H1 (cell line): ENCODE measurements around the gene FRMPD1. TPM values are rescaled to one million over a fixed set of nuclear protein-coding genes. Genes with fewer than 3 reads are reported as not detected.

Source experiments
- CTCF ChIA-PET: fragments of 300-600 bp; sonication (Branson Sonifier 250); formaldehyde crosslinking; loops from one replicate; lab custom pipeline; 2021; ENCODE audit not compliant: partially characterized antibody; lab: Charles Lee
- POLR2A ChIA-PET: fragments of 300-600 bp; sonication (Branson Sonifier 250); formaldehyde crosslinking; loops from one replicate; lab custom pipeline; 2021; ENCODE audit warnings: inconsistent platforms; ENCODE audit not compliant: partially characterized antibody; lab: Charles Lee
- DNase-seq, 2 experiments: peaks; one replicate each; pipeline versions ENCODE4 v3.0.0 to v3.0.0-alpha.2; 2010 to 2022; ENCODE audit warnings: low spot score in 2 of 2, low read depth in 1 of 2, mixed read lengths in 1 of 2
- FAIRE-seq: peaks from 2 replicates; lab custom pipeline; 2011; peaks lifted over from hg19 to GRCh38; lab: Jason Lieb, UNC
- H2AFZ ChIP-seq: 2 replicates; pipeline ENCODE4 v1.8.1; 2012; ENCODE audit warnings: low read length, inconsistent platforms
- H2AK5ac ChIP-seq: 2 replicates; pipeline ENCODE4 v1.6.1; 2013; ENCODE audit warnings: low read depth, low read length
- H2BK120ac ChIP-seq: replicated peaks from 2 replicates; pipeline ENCODE3; 2013; ENCODE audit warnings: low read depth, low read length, inconsistent platforms
- H2BK12ac ChIP-seq: 2 replicates; pipeline ENCODE4 v1.6.1; 2013; ENCODE audit warnings: low read depth, low read length
- H2BK15ac ChIP-seq: 2 replicates; pipeline ENCODE4 v1.6.1; 2013; ENCODE audit warnings: low read length
- H2BK20ac ChIP-seq: 2 replicates; pipeline ENCODE4 v1.6.1; 2013; ENCODE audit warnings: low read length
- H2BK5ac ChIP-seq: 2 replicates; pipeline ENCODE4 v1.6.1; 2013; ENCODE audit warnings: low read depth, low read length
- H3K14ac ChIP-seq: 2 replicates; pipeline ENCODE4 v1.6.1; 2013; ENCODE audit warnings: inconsistent platforms; ENCODE audit not compliant: insufficient read length
- H3K18ac ChIP-seq: 2 replicates; pipeline ENCODE4 v1.6.1; 2013; ENCODE audit warnings: low read length; ENCODE audit errors: extremely low read depth
- H3K23ac ChIP-seq: 2 replicates; pipeline ENCODE4 v1.6.1; 2013; ENCODE audit warnings: inconsistent platforms; ENCODE audit not compliant: insufficient read length
- H3K23me2 ChIP-seq: 2 replicates; pipeline ENCODE4 v1.6.1; 2013; ENCODE audit warnings: low read depth, low read length
- H3K27ac ChIP-seq: 2 replicates; pipeline ENCODE4 v1.6.1; 2011; ENCODE audit warnings: low read depth, low read length, inconsistent platforms
- H3K27me3 ChIP-seq, 4 experiments: replicated peaks in 1 of 4; 1 replicate in 1 of 4; 2 replicates in 3 of 4; pipeline versions ENCODE4 v1.6.1 to v1.8.1; 2011 to 2013; ENCODE audit warnings: low read length in 3 of 4, mild to moderate bottlenecking in 3 of 4, inconsistent platforms in 2 of 4, mixed read lengths in 2 of 4, moderate library complexity in 1 of 4; ENCODE audit not compliant: control insufficient read depth in 3 of 4, insufficient read depth in 3 of 4; ENCODE audit errors: extremely low read depth in 1 of 4
- H3K36me3 ChIP-seq, 4 experiments: 2 replicates each; pipeline versions ENCODE4 v1.6.1 to v1.8.1; 2011 to 2013; ENCODE audit warnings: mild to moderate bottlenecking in 4 of 4, low read length in 3 of 4, moderate library complexity in 2 of 4, control low read depth in 1 of 4, inconsistent platforms in 1 of 4; ENCODE audit not compliant: insufficient read depth in 4 of 4, control insufficient read depth in 2 of 4
- H3K4ac ChIP-seq: replicated peaks from 2 replicates; pipeline ENCODE3; 2013; ENCODE audit warnings: low read length, low read depth, mixed read lengths, inconsistent platforms; ENCODE audit not compliant: insufficient read length
- H3K4me1 ChIP-seq, 4 experiments: replicated peaks in 1 of 4; 1 replicate in 1 of 4; 2 replicates in 3 of 4; pipeline versions ENCODE4 v1.6.1 to v1.8.1; 2011 to 2013; ENCODE audit warnings: low read length in 3 of 4, inconsistent platforms in 2 of 4, mixed read lengths in 1 of 4; ENCODE audit not compliant: insufficient read depth in 4 of 4, control insufficient read depth in 3 of 4
- H3K4me2 ChIP-seq, 2 experiments: 2 replicates each; pipeline versions ENCODE4 v1.6.1 to v1.8.1; 2011 to 2013; ENCODE audit warnings: low read depth in 2 of 2, low read length in 2 of 2, control low read depth in 1 of 2, inconsistent platforms in 1 of 2, mild to moderate bottlenecking in 1 of 2; ENCODE audit not compliant: insufficient read depth in 1 of 2
- H3K4me3 ChIP-seq, 4 experiments: fragments of 200-600, 300-600 bp in 1 of 4; sonication (generic), shearing (Covaris generic), sonication (Bioruptor Twin) in 1 of 4; 2 replicates each; pipeline versions ENCODE4 v1.5.1 to v1.8.1; 2011 to 2016; ENCODE audit warnings: low read length in 4 of 4, low read depth in 3 of 4, control low read depth in 2 of 4, inconsistent platforms in 2 of 4, mild to moderate bottlenecking in 2 of 4, mixed read lengths in 1 of 4, moderate library complexity in 1 of 4; ENCODE audit not compliant: insufficient read depth in 2 of 4; ENCODE audit errors: extremely low read depth in 1 of 4
- H3K56ac ChIP-seq: replicated peaks from 2 replicates; pipeline ENCODE3; 2013; ENCODE audit warnings: low read depth, mild to moderate bottlenecking, mixed read lengths, low read length, inconsistent platforms; ENCODE audit not compliant: insufficient read length
- H3K79me1 ChIP-seq: 2 replicates; pipeline ENCODE4 v1.6.1; 2013; ENCODE audit warnings: low read depth, low read length, control low read depth
- H3K79me2 ChIP-seq, 2 experiments: 2 replicates each; pipeline versions ENCODE4 v1.6.1 to v1.8.1; 2012 to 2013; ENCODE audit warnings: low read length in 2 of 2, mild to moderate bottlenecking in 2 of 2, inconsistent platforms in 1 of 2; ENCODE audit not compliant: insufficient read depth in 2 of 2, control insufficient read depth in 1 of 2
- H3K9ac ChIP-seq, 4 experiments: replicated peaks in 1 of 4; 1 replicate in 1 of 4; 2 replicates in 3 of 4; pipeline versions ENCODE4 v1.6.1 to v1.8.1; 2011 to 2013; ENCODE audit warnings: low read depth in 3 of 4, low read length in 3 of 4, control low read depth in 2 of 4, mild to moderate bottlenecking in 2 of 4, moderate library complexity in 2 of 4, inconsistent platforms in 1 of 4; ENCODE audit errors: extremely low read depth in 1 of 4
- H3K9me3 ChIP-seq, 2 experiments: 2 replicates each; pipeline versions ENCODE4 v1.6.1 to v1.8.1; 2012 to 2013; ENCODE audit warnings: mild to moderate bottlenecking in 2 of 2, moderate library complexity in 2 of 2, control low read depth in 1 of 2, inconsistent platforms in 1 of 2, low read depth in 1 of 2, low read length in 1 of 2, mixed read lengths in 1 of 2; ENCODE audit not compliant: insufficient read depth in 2 of 2
- H4K20me1 ChIP-seq, 2 experiments: replicated peaks in 1 of 2; 2 replicates each; pipeline versions ENCODE3 to v1.8.1; 2011 to 2013; ENCODE audit warnings: inconsistent platforms in 2 of 2, low read length in 2 of 2, mild to moderate bottlenecking in 1 of 2; ENCODE audit not compliant: insufficient read depth in 2 of 2, control insufficient read depth in 1 of 2
- H4K5ac ChIP-seq: 2 replicates; pipeline ENCODE4 v1.6.1; 2013; ENCODE audit warnings: low read length, low read depth, mixed read lengths, inconsistent platforms; ENCODE audit not compliant: insufficient read length
- H4K8ac ChIP-seq: 2 replicates; pipeline ENCODE4 v1.8.0; 2013; ENCODE audit warnings: mild to moderate bottlenecking, moderate library complexity, low read length, inconsistent platforms; ENCODE audit not compliant: insufficient read depth; ENCODE audit errors: extremely low read depth
- H4K91ac ChIP-seq: replicated peaks from 2 replicates; pipeline ENCODE3; 2013; ENCODE audit warnings: low read length, mixed read lengths, inconsistent platforms; ENCODE audit not compliant: insufficient read length
- ATF2 ChIP-seq: IDR thresholded peaks from 2 replicates; pipeline ENCODE4 v1.6.1; 2012; ENCODE audit warnings: low read length, inconsistent platforms
- RAD21 ChIP-seq, 2 experiments: IDR thresholded peaks in 1 of 2; conservative IDR thresholded peaks in 1 of 2; 2 replicates each; pipeline ENCODE4 v1.6.1; 2011; ENCODE audit warnings: low read depth in 2 of 2, low read length in 2 of 2, improper control_type of control experiment in 1 of 2, inconsistent platforms in 1 of 2, mild to moderate bottlenecking in 1 of 2, moderate library complexity in 1 of 2
- RFX5 ChIP-seq: IDR thresholded peaks from 2 replicates; pipeline ENCODE4 v1.6.1; 2011; ENCODE audit warnings: low read depth, low read length, improper control_type of control experiment, borderline replicate concordance
- SP1 ChIP-seq: IDR thresholded peaks from 2 replicates; pipeline ENCODE4 v1.6.1; 2011; ENCODE audit warnings: low read depth, low read length
- WGBS, 2 experiments: shearing (Covaris generic) in 1 of 2; methylation state at CpG; one replicate each; pipeline versions ENCODE4 v1.1.6 to v1.1.7; 2013 to 2015; ENCODE audit warnings: low lambda C conversion rate in 2 of 2, mixed read lengths in 2 of 2, inconsistent platforms in 1 of 2, low coverage in 1 of 2, missing lambda C conversion rate in 1 of 2; ENCODE audit not compliant: insufficient replicate concordance in 2 of 2, insufficient coverage in 1 of 2, insufficient read length in 1 of 2; ENCODE audit errors: extremely low coverage in 1 of 2, missing lambda C conversion rate in 1 of 2; 5-methylcytosine and 5-hydroxymethylcytosine counted together
- polyA plus RNA-seq, 7 experiments: library from polyadenylated mRNA; depleted of rRNA in 3 of 7; stranded (reverse) in 5 of 7; unstranded in 2 of 7; fragments of >200 nt in 5 of 7; fragments of 200-250 nt in 2 of 7; gene quantifications; 1 replicate in 5 of 7; 2 replicates in 1 of 7; 4 replicates in 1 of 7; pipeline versions ENCODE4 v1.2.1 to v1.2.3, GENCODE V29; 2011 to 2013; ENCODE audit warnings: missing spikeins in 2 of 7, mixed read lengths in 2 of 7
- total RNA-seq: library from RNA; stranded (reverse); fragmentation: NEBNext Ultra II Directional; extraction: Animal tissue kit (Norgen Biotek cat#: 25700); gene quantifications from 2 replicates; pipeline ENCODE4 v1.2.1, GENCODE V29; 2021

The FRMPD1 gene
- total and polyA plus RNA-seq, 2 of the 8 experiments (the other 6 are each of a cell fraction or from before 2014, with no cell fraction given), result 0.27 to 0.32 TPM

GRCh38 chr9:37645903-37646506, 4.7 kb upstream of the FRMPD1 start:
- Histone ChIP-seq H3K36me3 (no peaks in the 10 kb centered on the region), H3K27me3 (peaks cover 4 to 21% (median 19%) of the 10 kb centered on the region in 4 experiments), H3K56ac (no peak overlapping the region), H3K27ac (no peak overlapping the region), H2BK20ac (no peak overlapping the region), H4K91ac (no peak overlapping the region), H2AFZ (no peak overlapping the region), H4K20me1 (peaks cover 0 to 3% of the 10 kb centered on the region in 2 experiments), H3K9ac (peak overlapping the region in 1 of 4 experiments; percentile 10; a peak in 1 of 7 replicates), H3K79me1 (no peaks in the 10 kb centered on the region), H3K18ac (no peak overlapping the region), H3K4me1 (peaks cover 0 to 4% (median 0%) of the 10 kb centered on the region in 4 experiments; a peak in 2 of 7 replicates), H3K14ac (no peak overlapping the region), H3K23ac (no peak overlapping the region), H2AK5ac (no peak overlapping the region), H4K5ac (no peak overlapping the region), H3K4me2 (no peak overlapping the region), H3K4ac (no peak overlapping the region), H4K8ac (no peak overlapping the region), H3K4me3 (no peak overlapping the region)
- 75% methylated on average over 5 of the region's 5 CpGs; no CpG with 5 or more reads in 1 of the 2 experiments for WGBS, 2 experiments
- ChIA-PET CTCF (interaction anchor here (1.3 kb wide), 1 partner anchor 10 kb away, joined by 4 read pairs; no protein-coding TSS in a partner anchor), POLR2A (no interaction called here)
- DNase-seq, result no peak
- TF ChIP-seq ATF2 (no peak), SP1 (no peak), RAD21 (IDR thresholded peaks at IDR 0.05 in 1 of 2, conservative IDR thresholded peaks at IDR 0.05 in 1 of 2; ENCODE audit: low read depth in 2 of 2, low read length in 2 of 2) (no peak), RFX5 (no peak)
- TF ChIP-seq, all 59 proteins: peak for 0
- Histone ChIP-seq H2BK5ac (no peak overlapping the region), H2BK120ac (no peak overlapping the region), H3K9me3 (no peaks in the 10 kb centered on the region), H2BK15ac (no peak overlapping the region), H3K79me2 (no peaks in the 10 kb centered on the region), H2BK12ac (no peak overlapping the region), H3K23me2 (peaks cover 6% of the 10 kb centered on the region)
- FAIRE-seq, result no peak
